Muscle of leg (tissue), 16 donors: Measurements from ENCODE around the gene GOLGA8S. TPM values are rescaled to one million over a fixed set of nuclear protein-coding genes. Genes with fewer than 3 reads are reported as not detected.
"Not testable (repeated sequence)": the region's sequence is repeated elsewhere in the genome, so short reads cannot be mapped to it uniquely, and the experiment has no call there.

Experiments
- DNase-seq: peaks from one replicate; pipeline ENCODE4 v3.0.0; 2013
- H3K27ac ChIP-seq: one replicate; pipeline ENCODE4 v1.5.1; 2013; ENCODE audit warnings: mild to moderate bottlenecking, low read length, control low read depth
- H3K27me3 ChIP-seq: one replicate; pipeline ENCODE4 v1.6.1; 2013; ENCODE audit warnings: low read length; ENCODE audit not compliant: control insufficient read depth, insufficient read depth
- H3K36me3 ChIP-seq: one replicate; pipeline ENCODE4 v1.6.1; 2013; ENCODE audit warnings: low read length; ENCODE audit not compliant: control insufficient read depth, insufficient read depth
- H3K4me1 ChIP-seq: one replicate; pipeline ENCODE4 v1.6.1; 2013; ENCODE audit warnings: low read length; ENCODE audit not compliant: control insufficient read depth, insufficient read depth
- H3K4me3 ChIP-seq: one replicate; pipeline ENCODE4 v1.5.1; 2013; ENCODE audit warnings: low read length, control low read depth
- H3K9me3 ChIP-seq: replicated peaks from 2 replicates; pipeline ENCODE4 v1.6.1; 2013; ENCODE audit warnings: low read depth, low read length; ENCODE audit not compliant: control insufficient read depth
- WGBS: methylation state at CpG from one replicate; pipeline ENCODE4 v1.1.5; 2013; ENCODE audit warnings: missing lambda C conversion rate; ENCODE audit not compliant: insufficient coverage; 5-methylcytosine and 5-hydroxymethylcytosine counted together
- long read RNA-seq, 11 donors: transcript quantifications; one replicate each; lab custom pipeline, GENCODE V29; 2026
- polyA plus RNA-seq, 8 donors: library from polyadenylated mRNA; unstranded; fragments of 120-200 nt; gene quantifications; one replicate each; pipeline versions ENCODE4 v1.2.1 to v1.2.3, GENCODE V29; 2013; ENCODE audit warnings: inconsistent platforms in 1 of 8, low replicate concordance in 1 of 8; ENCODE audit not compliant: insufficient read length in 8 of 8, insufficient read depth in 1 of 8
- total RNA-seq: library from RNA; stranded (reverse); fragments of 120-200 nt; gene quantifications from one replicate; pipeline ENCODE4 v1.2.4, GENCODE V29; 2013

The GOLGA8S gene, protein sequence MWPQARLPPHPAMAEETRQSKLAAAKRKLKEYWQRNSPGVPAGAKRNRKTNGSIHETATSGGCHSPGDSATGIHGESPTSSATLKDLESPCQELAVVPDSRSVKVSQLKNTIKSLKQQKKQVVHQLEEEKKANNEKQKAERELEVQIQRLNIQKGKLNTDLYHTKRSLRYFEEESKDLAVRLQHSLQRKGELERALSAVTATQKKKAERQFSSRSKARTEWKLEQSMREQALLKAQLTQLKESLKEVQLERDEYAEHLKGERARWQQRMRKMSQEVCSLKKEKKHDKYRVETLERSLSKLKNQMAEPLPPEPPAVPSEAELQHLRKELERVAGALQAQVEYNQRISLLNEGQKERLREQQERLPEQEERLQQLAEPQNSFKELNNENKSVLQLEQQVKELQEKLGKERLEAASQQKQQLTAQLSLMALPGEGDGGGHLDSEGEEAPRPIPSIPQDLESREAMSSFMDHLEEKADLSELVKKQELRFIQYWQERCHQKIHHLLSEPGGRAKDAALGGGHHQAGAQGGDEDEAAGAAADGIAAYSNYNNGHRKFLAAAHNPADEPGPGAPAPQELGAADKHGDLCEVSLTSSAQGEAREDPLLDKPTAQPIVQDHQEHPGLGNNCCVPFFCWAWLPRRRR
- total RNA-seq (0.18 TPM), polyA plus RNA-seq (1 to 10 TPM in 2 of 8 donors, under 1 TPM in 6; 0.27 to 1.2 (median 0.53) TPM)
- long read RNA-seq, donor 1: 0 reads
- long read RNA-seq, donor 2: 0 reads
- long read RNA-seq, donor 3: 0 reads
- long read RNA-seq, donor 4: 0 reads
- long read RNA-seq, donor 5: 0 reads
- long read RNA-seq, donor 6: 0 reads
- long read RNA-seq, donor 7: 0 reads
- long read RNA-seq, donor 8: 0 reads
- long read RNA-seq, donor 9: 0 reads
- long read RNA-seq, donor 10: 0 reads
- long read RNA-seq, donor 11: 0 reads

DNA sequence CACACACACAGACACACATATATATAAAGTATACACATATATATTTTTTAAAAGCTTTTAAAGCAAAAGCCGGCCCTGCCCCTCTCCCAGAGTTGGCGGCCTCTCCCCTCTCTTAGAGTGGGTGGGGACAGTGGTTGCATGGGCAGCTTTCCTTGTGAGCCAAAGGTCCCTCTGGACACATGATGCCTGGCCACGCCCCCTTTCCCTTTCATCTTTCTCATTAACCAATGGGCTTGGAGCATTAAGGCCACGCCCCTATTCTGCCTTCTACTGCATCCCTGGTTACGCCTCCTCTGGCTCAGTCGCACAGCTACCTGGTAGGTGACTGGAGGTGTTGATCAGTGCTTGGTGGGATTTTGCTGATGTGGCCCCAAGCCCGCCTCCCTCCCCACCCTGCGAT lies at the start of gene GOLGA8S:
Gene GOLGA8S (plus strand): TSS at position 301 of the 400 bp plus-strand sequence. CDS start 62 bp downstream, at position 363.
- H3K4me1 ChIP-seq, H3K27ac ChIP-seq, H3K27me3 ChIP-seq, DNase-seq, H3K36me3 ChIP-seq, H3K4me3 ChIP-seq, H3K9me3 ChIP-seq: not testable (repeated sequence)
- no CpG with 5 or more reads among the region's 8 CpGs for WGBS

DNA sequence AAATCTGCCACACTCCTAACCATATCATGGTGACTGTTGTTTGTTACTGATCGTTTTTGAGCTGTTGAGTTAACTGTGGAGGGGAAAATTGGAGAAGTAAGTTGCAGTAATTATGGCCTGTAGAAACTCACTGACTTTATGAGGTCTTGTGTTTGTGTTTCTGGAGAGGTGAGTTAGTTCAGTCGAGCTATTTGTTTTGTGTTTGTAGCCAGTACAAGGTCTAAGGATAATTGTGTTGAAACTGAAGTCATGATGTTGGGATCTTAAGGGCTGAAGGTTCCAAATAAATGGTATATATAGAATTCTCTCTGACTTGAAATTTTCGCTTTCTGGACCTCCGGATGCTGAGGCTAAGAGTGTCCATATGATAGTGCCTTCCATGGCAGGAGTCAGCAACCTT lies 49.7 kb upstream of the GOLGA8S start:
- H3K9me3 ChIP-seq, H3K4me1 ChIP-seq, H3K27ac ChIP-seq, H3K27me3 ChIP-seq, DNase-seq: not testable (repeated sequence)
- peaks cover 18% of the 10 kb centered on the region for H3K36me3 ChIP-seq
- H3K4me3 ChIP-seq: peak overlapping the region; percentile 3
- WGBS: 38% methylated on average over 1 of the region's 4 CpGs

DNA sequence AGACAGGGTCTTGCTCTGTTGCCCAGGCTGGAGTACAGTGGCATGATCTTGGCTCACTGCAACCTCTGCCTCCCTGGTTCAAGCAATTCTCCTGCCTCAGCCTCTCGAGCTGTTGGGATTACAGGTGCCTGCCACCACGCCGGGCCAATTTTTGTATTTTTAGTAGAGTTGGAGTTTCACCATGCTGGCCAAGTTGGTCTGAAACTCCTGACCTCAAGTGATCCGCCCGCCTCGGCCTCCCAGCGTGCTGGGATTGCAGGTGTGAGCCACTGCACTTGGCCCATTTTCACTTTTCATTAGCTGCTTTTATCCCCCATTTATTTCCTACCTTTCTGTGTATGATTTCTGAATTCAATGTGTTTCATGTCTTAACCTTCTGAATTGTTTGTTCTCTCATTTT lies 48.6 kb upstream of the GOLGA8S start:
- not testable (repeated sequence) for H3K27me3 ChIP-seq, H3K27ac ChIP-seq, H3K4me3 ChIP-seq, DNase-seq, H3K4me1 ChIP-seq, H3K9me3 ChIP-seq
- H3K36me3 ChIP-seq: peaks cover 21% of the 10 kb centered on the region
- 95% methylated on average over 4 of the region's 7 CpGs for whole genome bisulfite sequencing

DNA sequence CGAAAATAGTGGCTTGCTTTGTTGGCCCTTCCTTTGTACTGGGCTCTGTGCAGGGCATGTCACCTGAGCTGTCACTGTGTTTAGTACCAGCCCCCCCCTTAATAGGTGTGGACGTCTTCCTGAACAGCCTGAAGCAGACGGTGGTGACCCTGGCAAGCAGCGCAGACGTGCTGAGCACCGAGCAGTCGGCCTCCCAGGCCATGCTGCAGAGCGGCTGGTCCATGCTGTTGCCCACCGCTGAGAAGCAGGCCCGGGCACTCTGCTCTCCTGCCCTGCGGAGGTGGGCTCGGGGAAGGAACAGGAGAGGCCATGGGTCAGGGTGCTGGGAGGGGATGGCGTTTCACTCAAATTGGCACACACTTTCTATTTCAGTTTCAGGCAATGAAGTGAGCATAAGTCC lies 43.3 kb upstream of the GOLGA8S start:
- peaks cover 22% of the 10 kb centered on the region for H3K36me3 ChIP-seq
- H3K4me1 ChIP-seq, H3K27ac ChIP-seq, H3K4me3 ChIP-seq, DNase-seq, H3K9me3 ChIP-seq, H3K27me3 ChIP-seq: not testable (repeated sequence)
- 100% methylated on average over 1 of the region's 13 CpGs for WGBS

DNA sequence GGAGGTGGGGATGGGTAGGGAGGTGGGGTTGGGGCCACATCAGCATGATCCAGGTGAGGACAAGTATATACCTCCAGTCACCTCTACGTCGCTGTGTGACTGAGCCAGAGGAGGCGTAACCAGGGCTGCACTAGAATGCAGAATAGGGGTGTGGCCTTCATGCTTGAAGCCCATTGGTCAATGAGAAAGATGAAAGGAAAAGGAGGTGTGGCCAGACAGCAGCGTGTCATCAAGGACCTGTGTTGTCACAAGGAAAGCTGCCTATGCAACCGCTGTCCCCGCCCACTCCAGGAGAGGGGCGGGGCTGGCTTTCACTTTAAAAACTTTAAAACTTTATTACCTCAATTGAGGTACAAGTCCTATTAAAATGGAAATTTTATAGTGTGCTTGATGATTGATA lies 20.5 kb upstream of the GOLGA8S start, which contains the start of gene GOLGA6L26:
Gene GOLGA6L26 (minus strand): TSS at position 101 of the 400 bp plus-strand sequence. CDS start 61 bp downstream, at position 40.
- not testable (repeated sequence) for DNase-seq, H3K4me3 ChIP-seq, H3K27me3 ChIP-seq, H3K27ac ChIP-seq, H3K36me3 ChIP-seq, H3K9me3 ChIP-seq, H3K4me1 ChIP-seq
- no CpG with 5 or more reads among the region's 7 CpGs for WGBS

DNA sequence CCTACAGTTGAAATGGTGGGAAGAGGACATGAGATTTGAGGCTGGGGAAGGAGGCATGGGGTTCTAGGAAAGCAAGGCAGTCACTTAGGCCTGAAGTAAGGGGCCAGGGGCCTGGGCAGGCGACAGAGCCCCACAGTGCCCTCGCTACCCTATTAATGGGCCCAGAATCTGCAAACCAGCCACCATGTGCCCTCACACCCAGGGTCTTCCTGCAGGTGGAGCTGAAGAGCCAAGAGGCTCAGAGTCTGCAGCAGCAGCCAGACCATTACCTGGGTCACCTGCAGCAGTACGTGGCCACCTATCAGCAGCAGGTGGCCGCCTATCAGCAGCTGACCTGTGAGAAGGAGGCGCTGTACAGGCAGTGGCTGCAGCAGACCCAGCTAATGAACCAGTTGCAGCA lies 8.1 kb downstream of the GOLGA8S start:
- WGBS: no CpG with 5 or more reads among the region's 5 CpGs
- H3K4me3 ChIP-seq, DNase-seq: not testable (repeated sequence)

DNA sequence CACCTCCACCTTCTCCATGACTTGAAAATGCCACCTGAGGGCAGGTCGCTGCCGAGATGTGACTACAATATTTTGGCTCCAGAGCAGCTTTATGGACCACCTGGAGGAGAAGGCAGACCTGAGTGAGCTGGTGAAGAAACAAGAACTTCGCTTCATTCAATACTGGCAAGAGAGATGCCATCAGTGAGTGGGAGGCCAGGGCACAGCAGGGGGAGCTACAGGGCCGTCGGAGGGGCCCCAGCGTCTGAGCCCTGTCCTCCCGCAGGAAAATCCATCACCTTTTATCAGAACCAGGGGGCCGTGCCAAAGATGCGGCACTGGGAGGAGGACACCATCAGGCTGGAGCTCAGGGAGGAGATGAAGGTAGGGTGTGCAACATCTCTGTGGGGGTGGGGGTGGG lies 9.7 kb downstream of the GOLGA8S start:
- H3K27me3 ChIP-seq, H3K27ac ChIP-seq, H3K36me3 ChIP-seq, H3K9me3 ChIP-seq, DNase-seq, H3K4me1 ChIP-seq, H3K4me3 ChIP-seq: not testable (repeated sequence)
- no CpG with 5 or more reads among the region's 9 CpGs for WGBS

More for the DNA sequence above, 8.1 kb downstream of the GOLGA8S start:
- H3K27ac ChIP-seq, H3K4me1 ChIP-seq, H3K36me3 ChIP-seq, H3K27me3 ChIP-seq, H3K9me3 ChIP-seq: not testable (repeated sequence)

DNA sequence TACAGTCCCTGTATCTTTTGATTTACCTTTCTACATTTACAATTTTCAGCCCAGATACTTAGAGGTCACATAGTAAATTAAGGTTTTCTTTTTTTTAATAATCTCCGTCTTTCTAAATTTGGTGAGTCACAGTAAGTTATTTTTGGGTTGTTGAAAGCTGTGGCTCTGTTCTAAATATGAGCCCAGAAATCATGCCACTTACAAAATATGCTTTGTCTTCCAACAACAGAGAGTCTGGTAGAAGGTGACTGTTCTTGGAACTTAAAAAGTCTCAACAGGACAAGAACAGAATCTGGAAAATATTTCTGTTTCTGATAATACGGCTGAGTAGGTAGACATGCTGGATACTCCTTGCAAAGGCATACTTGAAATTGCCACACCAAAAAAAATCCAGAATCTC lies 16.0 kb downstream of the GOLGA8S start:
- WGBS: no CpG with 5 or more reads among the region's 2 CpGs
- no peaks in the 10 kb centered on the region for H3K9me3 ChIP-seq
- no peak for DNase-seq
- no peaks in the 10 kb centered on the region for H3K4me1 ChIP-seq
- no peaks in the 10 kb centered on the region for H3K36me3 ChIP-seq
- no peak overlapping the region for H3K4me3 ChIP-seq
- H3K27me3 ChIP-seq: no peaks in the 10 kb centered on the region
- H3K27ac ChIP-seq: no peak overlapping the region

DNA sequence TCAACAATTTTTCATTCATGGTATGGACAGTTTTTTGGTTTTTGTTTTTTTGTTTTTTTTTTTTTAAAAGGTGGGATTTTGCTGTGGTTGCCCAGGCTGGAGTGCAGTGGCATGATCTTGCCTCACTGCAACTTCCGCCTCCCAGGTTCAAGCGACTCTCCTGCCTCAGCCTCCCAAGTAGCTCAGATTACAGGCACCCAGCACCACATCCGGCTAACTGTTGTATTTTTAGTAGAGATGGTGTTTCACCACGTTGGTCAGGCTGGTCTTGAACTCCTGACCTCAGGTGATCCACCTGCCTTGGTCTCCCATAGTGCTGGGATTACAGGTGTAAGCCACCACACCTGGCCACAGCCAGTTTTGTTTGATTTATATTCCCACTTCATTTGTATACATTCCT lies 16.6 kb downstream of the GOLGA8S start:
- H3K36me3 ChIP-seq, H3K9me3 ChIP-seq, H3K4me1 ChIP-seq, H3K27me3 ChIP-seq, H3K4me3 ChIP-seq, DNase-seq, H3K27ac ChIP-seq: not testable (repeated sequence)
- WGBS: no CpG with 5 or more reads among the region's 4 CpGs

DNA sequence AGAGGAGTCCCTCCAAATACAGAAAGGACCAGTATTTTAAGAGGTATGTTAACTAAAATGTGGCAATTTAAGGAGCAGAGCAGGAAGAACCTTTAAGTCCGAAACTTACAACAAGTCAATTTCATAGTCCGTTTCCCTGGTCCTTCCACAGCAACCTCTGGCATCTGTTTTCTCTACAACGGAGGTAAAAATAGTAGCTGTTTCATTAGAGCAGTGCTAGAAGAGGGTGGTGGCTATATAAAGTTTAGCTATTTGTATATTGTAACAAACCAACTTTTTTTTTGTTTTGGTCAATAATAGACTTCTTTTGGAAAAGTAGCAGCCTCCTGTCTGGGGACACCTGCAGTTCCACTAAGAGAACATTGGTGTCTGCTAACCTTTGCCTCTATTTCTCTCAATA lies 17.3 kb downstream of the GOLGA8S start:
- H3K27ac ChIP-seq, H3K4me1 ChIP-seq, H3K4me3 ChIP-seq, H3K27me3 ChIP-seq, H3K36me3 ChIP-seq, H3K9me3 ChIP-seq, DNase-seq: not testable (repeated sequence)
- no CpG with 5 or more reads among the region's 3 CpGs for WGBS
